ENCODE measurements around the gene PIM2. TPM values are rescaled to one million over a fixed set of nuclear protein-coding genes. Genes with fewer than 3 reads are reported as not detected.
A peak's percentile ranks its signal among the peaks of the same experiment; 100 is the strongest.

Gene PIM2
- total and polyA plus RNA-seq, 9 of the 15 experiments (the other 6 are each of a cell fraction or from before 2014, with no cell fraction given) = 67.6 to 191 (median 108) TPM

- peak; percentile 55 to 74 (median 63) for TF ChIP-seq CTCF (IDR thresholded peaks at IDR 0.05 in 2 of 3, conservative IDR thresholded peaks at IDR 0.05 in 1 of 3; ENCODE audit: insufficient read depth in 2 of 3, low read depth in 1 of 3, low read length in 3 of 3)
- TF ChIP-seq SMARCA4 (IDR thresholded peaks at IDR 0.05) = peak; percentile 52
- no peak for TF ChIP-seq PPARD (CRISPR knock-in tag; IDR thresholded peaks at IDR 0.05)
- TF ChIP-seq CBX1 (IDR thresholded peaks at IDR 0.05; ENCODE audit: low read depth) = no peak
- no peak for TF ChIP-seq ZKSCAN3 (CRISPR knock-in tag; IDR thresholded peaks at IDR 0.05)
- TF ChIP-seq VEZF1 (CRISPR knock-in tag; IDR thresholded peaks at IDR 0.05) = peak; percentile 98
- TF ChIP-seq ZNF175 (CRISPR knock-in tag; IDR thresholded peaks at IDR 0.05; ENCODE audit: low read depth) = peak; percentile 65; the same call in 1 of the 2 replicates
- no peak for TF ChIP-seq POLR2G (IDR thresholded peaks at IDR 0.05; ENCODE audit: low read depth, low read length)
- no peak for TF ChIP-seq TCFL5 (CRISPR knock-in tag; conservative IDR thresholded peaks at IDR 0.05)
- no peak for TF ChIP-seq ZNF586 (CRISPR knock-in tag; conservative IDR thresholded peaks at IDR 0.05)
- TF ChIP-seq ARID1B (IDR thresholded peaks at IDR 0.05) = peak; percentile 70
- no peak for TF ChIP-seq PRMT5 (CRISPR knock-in tag; IDR thresholded peaks at IDR 0.05)
- no peak for TF ChIP-seq PCBP2 (IDR thresholded peaks at IDR 0.05; ENCODE audit: low read depth, low read length, poor library complexity, severe bottlenecking)
- no peak for TF ChIP-seq ATF1 (CRISPR knock-in tag; IDR thresholded peaks at IDR 0.05)
- TF ChIP-seq ATF1 (tag; IDR thresholded peaks at IDR 0.05) = peak; percentile 40
- no peak for TF ChIP-seq ZNF280A (IDR thresholded peaks at IDR 0.05; ENCODE audit: low read depth, partially characterized antibody)
- TF ChIP-seq KLF6 (CRISPR knock-in tag; IDR thresholded peaks at IDR 0.05; ENCODE audit: borderline replicate concordance) = no peak
- TF ChIP-seq SMAD1 (IDR thresholded peaks at IDR 0.05; ENCODE audit: low read depth, low read length, partially characterized antibody) = no peak
- no peak for TF ChIP-seq ZNF77 (CRISPR knock-in tag; IDR thresholded peaks at IDR 0.05)
- TF ChIP-seq PURB (CRISPR knock-in tag; IDR thresholded peaks at IDR 0.05; ENCODE audit: low read depth) = no peak
- no peak for TF ChIP-seq CREB3 (tag; conservative IDR thresholded peaks at IDR 0.05; ENCODE audit: low read depth)
- no peak for TF ChIP-seq NCOA4 (IDR thresholded peaks at IDR 0.05; ENCODE audit: partially characterized antibody)
- peak; percentile 54 for TF ChIP-seq CREM (IDR thresholded peaks at IDR 0.05; ENCODE audit: low read depth)
These were observed 18.5 kb upstream of the PIM2 start (continued) for GRCh38 chrX:48937054-48937907.

Measured in K562 (cell line).